GM12892 (cell line): ENCODE measurements around the gene CDH13.

Experiments
- DNase-seq: peaks from one replicate; pipeline ENCODE4 v3.0.0; 2011; ENCODE audit not compliant: insufficient read length
- FAIRE-seq: peaks from 2 replicates; lab custom pipeline; 2011; peaks lifted over from hg19 to GRCh38; lab: Jason Lieb, UNC
- POLR2A ChIP-seq: IDR thresholded peaks from 2 replicates; pipeline ENCODE4 v1.6.1; 2011; ENCODE audit warnings: low read depth, low read length, control low read depth
- POLR2AphosphoS5 ChIP-seq: IDR thresholded peaks from 2 replicates; pipeline ENCODE4 v1.6.1; 2011; ENCODE audit warnings: low read depth, low read length, control low read depth
- TAF1 ChIP-seq: IDR thresholded peaks from 2 replicates; pipeline ENCODE4 v1.6.1; 2011; ENCODE audit warnings: low read depth, mild to moderate bottlenecking, control low read depth, low read length, borderline replicate concordance

The CDH13 gene

DNA sequence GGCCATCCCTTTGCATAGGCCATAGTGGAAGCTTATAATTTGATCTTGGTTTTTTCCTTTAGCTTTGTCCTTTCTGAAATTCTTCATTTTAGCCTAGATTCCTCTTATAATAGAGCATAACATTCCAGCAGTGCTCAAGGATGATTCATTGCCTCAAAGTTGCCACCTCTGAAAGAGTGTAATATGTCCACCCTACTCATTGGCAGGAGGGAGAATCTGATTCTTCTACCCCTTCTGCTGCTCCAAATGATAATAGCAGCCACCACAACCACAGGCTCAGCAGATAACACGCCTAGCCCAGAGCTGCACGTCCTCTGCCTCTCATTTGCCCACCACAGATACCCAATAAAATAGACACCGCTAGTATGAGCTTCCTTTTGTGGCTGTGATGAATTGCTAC is 843.6 kb downstream of the CDH13 start:
- no peak for FAIRE-seq
- TF ChIP-seq POLR2AphosphoS5 (no peak), POLR2A (no peak), TAF1 (no peak)
- no peak for DNase-seq

DNA sequence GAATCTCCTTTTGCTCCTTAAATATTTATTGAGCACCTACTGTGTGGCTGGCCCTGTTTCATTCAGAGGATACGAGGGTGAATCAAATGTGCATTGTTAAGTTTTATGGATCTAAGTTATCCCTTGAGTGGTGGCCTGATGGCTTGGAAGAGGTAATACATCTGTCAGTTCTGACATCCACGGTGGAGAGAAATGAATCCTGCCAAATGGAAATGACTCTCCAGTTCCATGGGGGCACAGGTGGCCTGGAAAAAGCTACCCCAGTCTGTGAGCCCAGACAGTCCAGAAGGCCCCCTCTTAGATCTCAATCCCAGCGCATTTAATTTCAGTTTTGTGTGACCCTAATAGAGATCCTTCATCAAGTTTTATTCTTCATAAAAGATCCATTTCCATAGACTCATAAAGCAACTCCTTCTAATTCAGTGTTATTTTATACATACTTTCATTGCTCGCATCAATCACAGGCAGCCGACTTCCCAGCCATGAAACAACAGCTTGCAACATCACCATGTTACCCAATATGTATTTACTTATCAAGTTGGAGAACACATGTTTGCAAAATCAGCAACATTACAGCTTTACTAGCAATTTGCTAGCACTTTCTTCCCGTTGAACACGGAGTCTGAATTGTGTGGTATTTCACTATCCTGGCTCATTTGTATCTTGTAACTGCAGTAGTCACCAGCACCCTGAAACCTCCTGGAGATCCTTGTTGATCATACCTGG is 846.2 kb downstream of the CDH13 start:
- no peak for FAIRE-seq
- no peak for DNase-seq
- TF ChIP-seq POLR2A: no peak
- TF ChIP-seq TAF1: no peak
- no peak for TF ChIP-seq POLR2AphosphoS5

DNA sequence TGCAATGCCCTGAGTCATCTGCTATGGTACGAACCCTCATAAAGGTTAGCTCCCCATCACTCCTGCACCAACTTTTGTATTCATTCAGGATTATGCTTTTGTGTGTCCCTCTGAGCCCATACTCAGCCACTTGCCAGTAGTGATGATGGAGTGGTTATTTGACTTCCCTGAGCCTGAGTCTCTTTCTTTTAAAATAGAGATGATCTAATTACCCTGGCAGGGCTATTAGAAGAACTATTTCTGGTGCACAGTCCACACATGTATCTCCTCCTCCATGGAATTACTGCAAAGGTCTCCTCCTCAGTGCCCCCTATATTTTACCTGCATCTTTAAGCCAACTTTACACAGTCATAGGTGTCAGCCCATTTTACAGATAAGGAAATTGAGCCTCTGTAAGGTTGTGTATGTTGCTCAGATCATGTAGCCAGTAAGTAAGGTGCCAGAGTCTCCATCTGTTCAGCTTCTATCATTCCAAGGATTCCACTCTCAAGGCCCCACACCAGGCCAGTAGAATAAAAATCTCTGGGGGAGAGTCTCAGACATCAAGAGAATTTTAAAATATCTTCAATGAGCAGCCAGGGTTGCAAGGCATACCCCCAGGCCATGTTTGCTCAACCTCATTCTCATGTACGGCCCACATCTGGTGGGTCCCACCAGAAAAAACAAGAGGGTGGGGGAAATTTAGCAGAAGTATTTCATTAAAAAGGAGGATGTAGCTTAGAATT is 847.3 kb downstream of the CDH13 start:
- no peak for DNase-seq
- TF ChIP-seq TAF1: no peak
- TF ChIP-seq POLR2A: no peak
- TF ChIP-seq POLR2AphosphoS5: no peak
- no peak for FAIRE-seq

DNA sequence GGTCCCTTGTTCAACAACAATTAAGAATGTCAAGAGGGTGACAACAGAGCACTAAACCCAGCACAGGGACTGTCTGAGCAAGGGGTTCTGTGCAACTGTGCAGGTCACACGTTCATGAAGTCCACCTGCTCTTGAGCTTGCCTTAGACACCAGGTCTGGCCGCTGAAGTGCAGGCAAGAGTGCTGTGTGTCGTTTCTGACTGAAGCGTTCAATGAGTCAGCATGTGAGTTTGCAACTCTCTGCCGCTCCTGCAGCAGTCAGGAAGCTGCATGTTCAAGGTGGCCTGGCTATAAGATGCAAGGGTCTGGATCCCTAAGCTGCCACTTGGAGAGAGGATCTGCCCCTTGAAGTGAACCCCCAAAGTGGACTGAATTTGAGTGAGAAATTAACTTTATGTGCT is 848.3 kb downstream of the CDH13 start:
- DNase-seq (no peak), FAIRE-seq (no peak)

GRCh38 chr16:83481589-83481988 is 854.8 kb downstream of the CDH13 start:
- TF ChIP-seq TAF1 (no peak), POLR2AphosphoS5 (no peak), POLR2A (no peak)
- no peak for FAIRE-seq
- DNase-seq: no peak

More for the DNA sequence above, 848.3 kb downstream of the CDH13 start:
- TF ChIP-seq TAF1: no peak
- no peak for TF ChIP-seq POLR2AphosphoS5
- TF ChIP-seq POLR2A: no peak

- TF ChIP-seq POLR2A: no peak
- no peak for TF ChIP-seq TAF1
- no peak for TF ChIP-seq POLR2AphosphoS5
- FAIRE-seq (no peak), DNase-seq (no peak)
These were observed 855.9 kb downstream of the CDH13 start for GRCh38 chr16:83482545-83483162.

DNA sequence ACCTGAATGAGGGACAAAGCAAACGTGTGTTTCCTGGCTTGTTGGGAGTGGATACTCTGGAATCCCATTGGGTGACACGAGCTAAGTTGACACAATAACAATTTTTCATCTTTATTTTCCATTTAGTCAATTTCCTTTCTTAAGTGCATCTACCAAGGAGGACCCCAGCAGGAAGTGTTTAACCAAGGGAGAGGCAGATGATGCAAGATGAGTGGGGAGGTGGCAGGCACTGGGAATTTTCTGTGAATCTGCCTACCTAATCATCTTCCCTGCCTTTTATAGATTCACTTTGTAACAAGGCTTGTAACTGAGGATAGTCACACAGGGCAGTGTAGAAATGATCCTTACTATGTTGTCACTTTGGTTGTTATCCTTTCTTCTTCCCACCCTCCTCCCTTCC is 863.3 kb downstream of the CDH13 start:
- no peak for TF ChIP-seq POLR2A
- TF ChIP-seq TAF1: no peak
- TF ChIP-seq POLR2AphosphoS5: no peak
- DNase-seq (no peak), FAIRE-seq (no peak)

DNA sequence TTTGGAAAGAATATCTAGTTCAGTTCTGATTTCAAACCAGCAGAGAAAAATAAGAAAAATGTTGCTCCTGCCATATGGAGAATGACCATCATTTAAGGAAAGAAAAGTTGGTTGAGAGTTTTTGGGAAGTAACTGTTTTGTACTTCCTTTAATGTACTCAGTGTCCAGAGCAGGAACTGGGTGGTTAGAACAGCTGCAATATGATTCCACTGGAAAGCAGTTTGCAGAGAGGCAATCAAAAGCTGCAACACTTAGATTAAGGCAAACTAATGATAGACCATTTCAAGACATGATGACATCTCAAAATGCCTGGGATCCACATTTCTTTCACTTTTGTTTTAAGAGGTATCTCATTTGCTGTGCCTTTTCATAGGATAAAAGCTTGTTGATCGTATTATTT is 867.7 kb downstream of the CDH13 start:
- TF ChIP-seq POLR2A (no peak), POLR2AphosphoS5 (no peak)
- DNase-seq (no peak), FAIRE-seq (no peak)

DNA sequence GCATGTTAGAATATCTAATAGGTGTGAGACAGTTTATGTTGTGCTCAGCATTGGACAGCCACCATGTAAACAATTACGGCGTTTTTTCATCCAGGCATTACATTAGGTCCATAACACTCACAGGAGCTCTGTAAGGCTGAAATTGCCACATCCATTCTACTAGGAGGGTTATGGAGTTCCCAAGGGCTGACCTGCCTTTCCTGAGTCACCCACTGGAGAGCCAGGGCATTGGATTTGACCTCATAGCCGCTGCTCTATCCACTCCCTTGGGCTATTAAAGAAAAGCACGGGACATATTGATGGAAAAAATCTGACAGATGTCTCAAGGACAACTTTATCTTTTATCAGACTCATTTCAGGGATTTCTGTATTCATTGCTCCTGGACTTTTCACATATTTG is 874.7 kb downstream of the CDH13 start:
- TF ChIP-seq POLR2AphosphoS5 (no peak), TAF1 (no peak), POLR2A (no peak)
- DNase-seq (no peak), FAIRE-seq (no peak)

DNA sequence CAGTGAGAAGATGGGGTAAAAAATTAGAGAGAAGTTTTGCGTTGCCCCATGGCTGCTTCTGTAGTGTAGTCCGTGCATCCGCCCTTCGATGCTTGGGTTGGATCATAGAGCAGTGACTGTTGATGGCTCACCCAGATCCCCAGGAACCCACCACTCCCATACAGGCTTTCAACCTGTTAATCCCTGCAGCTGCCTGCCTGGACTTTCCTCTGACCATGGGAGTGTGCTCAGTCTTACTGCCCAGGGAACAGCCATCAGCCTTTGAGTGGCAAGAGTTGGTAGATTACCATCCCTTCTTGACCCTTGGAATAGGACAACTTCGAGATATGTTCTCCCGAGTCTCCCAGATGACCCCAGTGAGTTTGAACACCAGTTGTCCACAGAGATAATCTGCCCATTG is 881.5 kb downstream of the CDH13 start:
- TF ChIP-seq TAF1 (no peak), POLR2AphosphoS5 (no peak), POLR2A (no peak)
- DNase-seq (no peak), FAIRE-seq (no peak)

DNA sequence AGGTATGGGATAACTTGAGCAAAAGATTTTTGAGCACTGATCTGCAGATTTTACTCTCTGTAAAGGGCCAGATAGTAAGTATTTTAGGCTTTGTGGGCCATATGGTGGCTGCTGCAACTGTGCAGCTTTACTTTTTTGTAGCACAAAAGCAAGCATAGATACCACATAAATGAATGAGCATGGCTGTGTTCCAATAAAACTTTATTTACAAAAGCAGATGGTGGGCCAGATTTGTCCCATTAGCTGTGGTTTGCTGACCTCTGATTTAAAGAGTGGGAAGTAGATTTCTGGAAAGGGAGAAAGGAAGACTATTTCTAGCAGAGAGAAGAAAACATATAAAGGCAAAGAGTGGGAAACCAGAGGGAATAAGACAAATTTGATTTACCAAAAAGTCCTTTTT is 882.5 kb downstream of the CDH13 start:
- no peak for TF ChIP-seq POLR2A
- TF ChIP-seq TAF1: no peak
- no peak for TF ChIP-seq POLR2AphosphoS5
- no peak for FAIRE-seq
- DNase-seq: no peak

DNA sequence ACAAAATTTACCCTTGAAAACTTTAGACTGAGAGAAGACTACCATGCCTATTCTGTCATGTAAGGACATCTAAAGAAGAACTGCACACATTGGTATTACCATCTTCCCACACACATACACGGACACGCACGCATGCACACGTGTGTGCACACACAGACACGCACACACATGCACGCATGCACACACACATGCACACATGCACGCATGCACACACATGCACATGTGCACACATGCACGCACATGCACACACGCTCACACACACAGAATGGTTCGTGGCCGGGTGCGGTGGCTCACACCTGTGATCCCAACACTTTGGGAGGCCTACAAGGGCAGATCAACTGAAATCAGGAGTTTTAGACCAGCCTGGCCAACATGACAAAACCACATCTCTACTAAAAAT is 884.1 kb downstream of the CDH13 start:
- TF ChIP-seq TAF1 (no peak), POLR2A (no peak), POLR2AphosphoS5 (no peak)
- no peak for DNase-seq
- FAIRE-seq: no peak
